Endothelial cell of umbilical vein (primary cell): ENCODE measurements around the gene RASGRF2. TPM values are rescaled to one million over a fixed set of nuclear protein-coding genes. Genes with fewer than 3 reads are reported as not detected.

ENCODE experiments used
- BruUV-seq: library from RNA; stranded (reverse); fragments of 400-500 nt; replicated peaks from 2 replicates; lab custom pipeline; 2021; lab: Mats Ljungman, UMichigan
- CTCF ChIA-PET: fragments of 300-600, 350-600 bp; sonication (Branson Sonifier 250); formaldehyde crosslinking; loops from one replicate; lab custom pipeline; 2021; ENCODE audit warnings: antibody characterized with exemption, inconsistent platforms; lab: Charles Lee
- POLR2A ChIA-PET: fragments of 300-600, 350-600 bp; sonication (Branson Sonifier 250); formaldehyde crosslinking; loops from one replicate; lab custom pipeline; 2021; ENCODE audit warnings: antibody characterized with exemption, inconsistent platforms; lab: Charles Lee
- DNase-seq: peaks from one replicate; pipeline ENCODE4 v3.0.0-alpha.2; 2011; ENCODE audit warnings: low read depth, low spot score
- FAIRE-seq: peaks from 2 replicates; lab custom pipeline; 2011; peaks lifted over from hg19 to GRCh38; lab: Jason Lieb, UNC
- H2AFZ ChIP-seq: 2 replicates; pipeline ENCODE4 v1.6.0; 2012; ENCODE audit warnings: low read depth, low read length, control low read depth, inconsistent platforms
- H3K27ac ChIP-seq: 2 replicates; pipeline ENCODE4 v1.5.1; 2011; ENCODE audit warnings: low read depth, mild to moderate bottlenecking, control low read depth, low read length, moderate library complexity; ENCODE audit not compliant: insufficient read depth
- H3K27me3 ChIP-seq, 2 experiments: 2 replicates each; pipeline versions ENCODE4 v1.6.0 to v1.6.1; 2011; ENCODE audit warnings: low read length in 2 of 2, mixed read lengths in 1 of 2; ENCODE audit not compliant: control insufficient read depth in 2 of 2, insufficient read depth in 2 of 2
- H3K36me3 ChIP-seq, 2 experiments: 2 replicates in 1 of 2; 3 replicates in 1 of 2; pipeline ENCODE4 v1.5.1; 2011; ENCODE audit warnings: low read length in 2 of 2, mild to moderate bottlenecking in 1 of 2, moderate library complexity in 1 of 2; ENCODE audit not compliant: control insufficient read depth in 2 of 2, insufficient read depth in 2 of 2; ENCODE audit errors: extremely low read depth in 1 of 2
- H3K4me1 ChIP-seq: 3 replicates; pipeline ENCODE4 v1.5.1; 2011; ENCODE audit warnings: mild to moderate bottlenecking, low read length; ENCODE audit not compliant: control insufficient read depth, insufficient read depth; ENCODE audit errors: extremely low read depth
- H3K4me2 ChIP-seq: 2 replicates; pipeline ENCODE4 v1.6.1; 2011; ENCODE audit warnings: low read length, control low read depth, mixed read lengths; ENCODE audit not compliant: insufficient read depth
- H3K4me3 ChIP-seq, 3 experiments: fragments of 200-600 bp in 1 of 3; sonication (generic), shearing (Covaris generic) in 1 of 3; replicated peaks in 1 of 3; 2 replicates each; pipeline ENCODE4 v1.5.1; 2011 to 2016; ENCODE audit warnings: control low read depth in 3 of 3, low read length in 3 of 3, mild to moderate bottlenecking in 2 of 3, inconsistent platforms in 1 of 3, low read depth in 1 of 3, moderate library complexity in 1 of 3; ENCODE audit not compliant: insufficient read depth in 1 of 3
- H3K79me2 ChIP-seq: 2 replicates; pipeline ENCODE4 v1.6.0; 2012; ENCODE audit warnings: low read length, inconsistent platforms; ENCODE audit not compliant: control insufficient read depth, insufficient read depth
- H3K9ac ChIP-seq: replicated peaks from 2 replicates; pipeline ENCODE3; 2011; ENCODE audit warnings: low read length, control low read depth; ENCODE audit not compliant: insufficient read depth; ENCODE audit errors: extremely low read depth
- H3K9me1 ChIP-seq: replicated peaks from 3 replicates; pipeline ENCODE4 v1.6.0; 2011; ENCODE audit warnings: mild to moderate bottlenecking, low read length; ENCODE audit not compliant: control insufficient read depth, insufficient read depth; ENCODE audit errors: extremely low read depth
- H3K9me3 ChIP-seq: replicated peaks from 2 replicates; pipeline ENCODE4 v1.5.1; 2012; ENCODE audit warnings: low read length, inconsistent platforms; ENCODE audit not compliant: control insufficient read depth, insufficient read depth
- H4K20me1 ChIP-seq: replicated peaks from 2 replicates; pipeline ENCODE3; 2011; ENCODE audit warnings: mild to moderate bottlenecking, low read length; ENCODE audit not compliant: control insufficient read depth, insufficient read depth; ENCODE audit errors: extremely low read depth
- EZH2 ChIP-seq: IDR thresholded peaks from 2 replicates; pipeline ENCODE4 v1.6.1; 2012; ENCODE audit warnings: borderline replicate concordance, low read depth, mild to moderate bottlenecking, moderate library complexity, low read length, inconsistent platforms; ENCODE audit not compliant: severe bottlenecking
- FOS ChIP-seq: IDR thresholded peaks from 2 replicates; pipeline ENCODE4 v1.6.1; 2011; ENCODE audit warnings: mild to moderate bottlenecking, low read length, moderate library complexity, borderline replicate concordance; ENCODE audit not compliant: insufficient read depth
- GATA2 ChIP-seq: IDR thresholded peaks from 2 replicates; pipeline ENCODE4 v1.7.0; 2011; ENCODE audit warnings: low read depth, mild to moderate bottlenecking, moderate library complexity, mixed read lengths, low read length; ENCODE audit not compliant: insufficient read length, insufficient read depth
- JUN ChIP-seq: IDR thresholded peaks from 2 replicates; pipeline ENCODE4 v1.6.1; 2011; ENCODE audit warnings: borderline replicate concordance, low read depth; ENCODE audit not compliant: insufficient read length, insufficient read depth
- MYC ChIP-seq: IDR thresholded peaks from one replicate; pipeline ENCODE4 v1.6.1; 2011; ENCODE audit warnings: mild to moderate bottlenecking, low read depth, low read length
- POLR2A ChIP-seq: IDR thresholded peaks from 2 replicates; pipeline ENCODE4 v1.6.1; 2012; ENCODE audit warnings: low read depth, mild to moderate bottlenecking, control low read depth, low read length
- POLR2AphosphoS5 ChIP-seq: IDR thresholded peaks from 2 replicates; pipeline ENCODE4 v1.6.1; 2012; ENCODE audit warnings: low read depth, mild to moderate bottlenecking, control low read depth, low read length, moderate library complexity; ENCODE audit not compliant: insufficient read depth
- dilution Hi-C: fragments of 300-500 bp; cut with MboI; formaldehyde crosslinking; loops from one replicate; pipeline ENCODE4 v1.15.0; 2019; ENCODE audit warnings: low sequenced_read_pairs; ENCODE audit not compliant: extremely low pct_ligation_motif_present
- intact Hi-C: fragments of 100-400 bp; cut with micrococcal nuclease; formaldehyde crosslinking; loops from one replicate; pipeline ENCODE4 v1.10.0; 2022
- polyA plus RNA-seq, 4 experiments: library from polyadenylated mRNA; depleted of rRNA in 3 of 4; stranded (reverse) in 3 of 4; unstranded in 1 of 4; fragments of >200 nt; gene quantifications; 2 replicates each; pipeline versions ENCODE4 v1.2.1 to v1.2.3, GENCODE V29; 2011 to 2012; ENCODE audit warnings: missing spikeins in 1 of 4
- total RNA-seq: library from RNA; stranded (reverse); gene quantifications from 2 replicates; pipeline ENCODE4 v1.2.3, GENCODE V29; 2021

The RASGRF2 gene
- total and polyA plus RNA-seq, 2 donors (not counting 3 experiments of a cell fraction or from before 2014, with no cell fraction given), result 0.41 to 4.0 TPM

DNA sequence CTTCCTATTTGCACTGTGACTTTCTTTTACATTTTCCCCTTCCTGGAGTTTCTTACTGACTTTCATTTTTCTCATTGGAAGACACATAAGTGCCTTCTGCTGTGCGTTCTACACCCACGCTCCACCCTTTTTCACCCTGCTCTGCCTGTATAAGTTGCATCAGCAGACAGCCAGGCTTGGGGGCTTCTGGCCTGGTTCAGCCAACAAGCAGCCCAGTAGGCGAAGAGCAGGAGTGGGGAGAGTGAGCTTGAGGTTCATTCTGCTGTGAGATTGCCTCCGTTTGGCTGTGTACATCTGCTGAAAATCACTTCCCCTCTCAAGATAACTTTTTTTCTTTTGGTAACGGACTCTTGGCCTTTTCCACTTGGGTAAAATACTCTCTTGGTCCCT, 38.4 kb downstream of the RASGRF2 start:
- no peaks in the 10 kb centered on the region for H3K9me1 ChIP-seq
- intact Hi-C loops, result no loop called here
- ChIA-PET POLR2A (no interaction called here), CTCF (no interaction called here)
- no peaks in the 10 kb centered on the region for H3K79me2 ChIP-seq
- no peak overlapping the region for H2AFZ ChIP-seq
- BruUV-seq, result no TSS peak
- no peak overlapping the region for H3K9ac ChIP-seq
- no peak overlapping the region for H3K4me2 ChIP-seq
- DNase-seq (no peak), FAIRE-seq (no peak)
- TF ChIP-seq FOS (no peak), MYC (no peak), POLR2A (no peak), JUN (no peak), POLR2AphosphoS5 (no peak), EZH2 (no peak)
- H3K4me3 ChIP-seq, result no peak overlapping the region
- H3K36me3 ChIP-seq, result no peaks in the 10 kb centered on the region
- peaks cover 0 to 2% of the 10 kb centered on the region in 2 experiments for H3K27me3 ChIP-seq
- H3K4me1 ChIP-seq, result no peaks in the 10 kb centered on the region
- dilution Hi-C loops, result no loop called here
- H3K27ac ChIP-seq, result no peak overlapping the region
- no peaks in the 10 kb centered on the region for H3K9me3 ChIP-seq
- no peaks in the 10 kb centered on the region for H4K20me1 ChIP-seq

DNA sequence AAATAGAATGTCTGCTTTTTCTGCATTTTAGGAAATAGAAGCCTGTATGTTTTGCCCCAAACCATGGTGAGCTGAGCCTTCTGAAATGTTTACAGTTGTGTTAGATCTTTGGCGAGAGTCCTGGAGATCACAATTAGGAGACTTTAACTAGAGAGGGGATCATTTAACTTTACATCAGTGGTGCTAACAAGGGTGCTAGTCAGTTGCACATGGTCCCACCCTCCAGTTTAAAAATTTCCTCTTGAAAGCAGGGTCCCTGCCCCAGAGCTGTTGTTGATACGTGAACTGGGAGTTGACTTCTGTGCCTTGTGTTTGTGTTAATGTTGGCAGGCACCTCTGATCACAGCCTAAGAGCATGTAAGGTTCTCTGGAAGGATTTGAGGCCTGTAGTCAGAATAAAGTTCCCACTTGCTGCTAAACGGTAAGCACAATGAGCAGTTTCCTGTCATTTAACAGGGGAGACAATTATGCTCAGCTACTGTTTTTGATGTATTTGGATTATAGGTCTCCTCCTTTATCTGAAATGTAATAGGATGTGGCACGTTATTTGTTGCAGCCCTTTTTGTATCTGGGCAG, 43.7 kb downstream of the RASGRF2 start:
- Histone ChIP-seq H3K9ac (no peak overlapping the region), H2AFZ (no peak overlapping the region), H3K4me3 (no peak overlapping the region), H4K20me1 (no peaks in the 10 kb centered on the region), H3K27ac (no peak overlapping the region), H3K4me2 (no peak overlapping the region), H3K36me3 (no peaks in the 10 kb centered on the region), H3K4me1 (no peaks in the 10 kb centered on the region), H3K79me2 (no peaks in the 10 kb centered on the region), H3K9me3 (no peaks in the 10 kb centered on the region), H3K27me3 (peaks cover 0 to 5% of the 10 kb centered on the region in 2 experiments), H3K9me1 (no peaks in the 10 kb centered on the region)
- CTCF ChIA-PET, result no interaction called here
- DNase-seq, result no peak
- TF ChIP-seq FOS (no peak), GATA2 (no peak), EZH2 (no peak), POLR2A (no peak), JUN (no peak), MYC (no peak)
- POLR2A ChIA-PET, result no interaction called here
- dilution Hi-C loops (loop anchor here (25.0 kb wide), 1 partner anchor 192 kb away; no protein-coding TSS in a partner anchor), intact Hi-C loops (no loop called here)
- no TSS peak for BruUV-seq
- no peak for FAIRE-seq
